Upper lobe of right lung (tissue), 1 donor: Measurements from ENCODE around the gene DMAC1. TPM values are rescaled to one million over a fixed set of nuclear protein-coding genes. Genes with fewer than 3 reads are reported as not detected.
A peak's percentile ranks its signal among the peaks of the same experiment; 100 is the strongest.

ENCODE experiments used
- ATAC-seq: fragments of 200-7000 bp; cut with Tn5 transposase; one replicate; pipeline ENCODE4 v1.9.1; 2020; ENCODE audit warnings: mild to moderate bottlenecking, moderate library complexity
- DNase-seq: peaks from one replicate; pipeline ENCODE4 v3.0.0-alpha.2; 2020
- H3K27ac ChIP-seq: fragments of 200-600 bp; one replicate; pipeline ENCODE4 v1.8.0; 2022
- H3K27me3 ChIP-seq: fragments of 200-600 bp; one replicate; pipeline ENCODE4 v1.8.0; 2022; ENCODE audit warnings: mild to moderate bottlenecking
- H3K36me3 ChIP-seq: fragments of 200-600 bp; one replicate; pipeline ENCODE4 v1.8.0; 2022
- H3K4me1 ChIP-seq: fragments of 200-600 bp; one replicate; pipeline ENCODE4 v1.8.0; 2022
- H3K4me3 ChIP-seq: fragments of 200-600 bp; one replicate; pipeline ENCODE4 v1.8.0; 2022; ENCODE audit warnings: mild to moderate bottlenecking
- H3K9me3 ChIP-seq: fragments of 200-600 bp; one replicate; pipeline ENCODE4 v1.8.0; 2022
- CTCF ChIP-seq: fragments of 200-600 bp; IDR thresholded peaks from one replicate; pipeline ENCODE4 v1.8.0; 2022; ENCODE audit warnings: antibody characterized with exemption
- intact Hi-C: fragments of 100-400 bp; cut with DNase I; formaldehyde crosslinking; loops from one replicate; pipeline ENCODE4 v1.11.0; 2022
- total RNA-seq: library from RNA; stranded (reverse); fragmentation: NEBNext Ultra II Directional; extraction: Animal tissue kit (Norgen Biotek cat#: 25700); gene quantifications from one replicate; pipeline ENCODE4 v1.2.1, GENCODE V29; 2021
- donor health status: DM: no; HTN: yes; CAD: no; lungs with severe emphysema.

DMAC1 gene
- total RNA-seq, 1 donor from 2014 or later: 36.0 TPM

DNA sequence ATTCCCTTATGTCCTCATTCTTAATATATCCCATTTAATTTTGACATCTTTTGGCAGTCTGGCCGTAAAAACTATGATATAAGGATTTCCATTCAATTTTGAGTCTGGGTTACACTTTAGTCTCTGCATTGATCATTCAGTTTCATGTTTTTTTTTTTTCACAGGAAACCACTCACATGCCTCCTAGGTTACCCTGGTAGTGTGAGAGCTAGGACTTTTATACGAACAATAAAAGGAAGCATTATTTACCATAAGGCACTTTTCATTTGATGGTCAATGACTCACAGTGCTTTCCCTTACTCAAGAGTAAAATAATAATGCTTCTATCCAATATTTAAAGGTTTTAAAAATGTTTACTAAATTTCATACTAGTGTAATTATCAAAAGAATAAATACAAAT is 16.4 kb upstream of the DMAC1 start:
- H3K9me3 ChIP-seq: no peaks in the 10 kb centered on the region
- TF ChIP-seq CTCF: no peak
- H3K27me3 ChIP-seq: no peaks in the 10 kb centered on the region
- H3K27ac ChIP-seq: no peak overlapping the region
- no peaks in the 10 kb centered on the region for H3K4me1 ChIP-seq
- intact Hi-C loops: no loop called here
- no peak overlapping the region for H3K4me3 ChIP-seq
- DNase-seq: no peak
- ATAC-seq: no peak
- H3K36me3 ChIP-seq: no peaks in the 10 kb centered on the region

DNA sequence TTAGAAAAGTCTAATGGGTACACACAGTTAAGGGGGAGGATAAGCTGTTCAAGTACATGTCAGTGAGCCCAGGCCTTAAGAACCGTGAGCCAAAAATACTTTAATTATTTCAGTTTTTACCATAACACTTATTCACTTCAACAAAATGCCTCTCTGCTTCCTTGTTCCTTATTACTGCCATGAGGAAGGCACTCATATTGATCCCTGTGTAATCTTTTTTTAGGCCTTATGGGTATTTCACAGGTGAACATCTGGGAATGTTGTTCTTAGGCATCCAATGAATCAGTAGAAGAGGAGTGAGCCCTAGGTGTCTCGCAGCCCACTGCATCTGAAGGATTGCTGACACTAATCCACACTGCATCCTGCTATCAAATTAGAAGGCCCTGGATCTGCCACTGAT is 13.5 kb upstream of the DMAC1 start:
- H3K4me1 ChIP-seq: no peaks in the 10 kb centered on the region
- H3K36me3 ChIP-seq: no peaks in the 10 kb centered on the region
- ATAC-seq: no peak
- intact Hi-C loops: no loop called here
- no peak for DNase-seq
- no peak for TF ChIP-seq CTCF
- H3K27me3 ChIP-seq: no peaks in the 10 kb centered on the region
- H3K9me3 ChIP-seq: no peaks in the 10 kb centered on the region
- no peak overlapping the region for H3K4me3 ChIP-seq
- H3K27ac ChIP-seq: no peak overlapping the region

GRCh38 chr9:7811677-7812076 is 12.1 kb upstream of the DMAC1 start:
- TF ChIP-seq CTCF: no peak
- H3K36me3 ChIP-seq: no peaks in the 10 kb centered on the region
- intact Hi-C loops: no loop called here
- ATAC-seq: no peak
- no peak overlapping the region for H3K4me3 ChIP-seq
- H3K27me3 ChIP-seq: no peaks in the 10 kb centered on the region
- no peak for DNase-seq
- H3K27ac ChIP-seq: no peak overlapping the region
- H3K4me1 ChIP-seq: no peaks in the 10 kb centered on the region
- H3K9me3 ChIP-seq: no peaks in the 10 kb centered on the region

- Histone ChIP-seq H3K27ac (no peak overlapping the region), H3K36me3 (no peaks in the 10 kb centered on the region), H3K4me1 (peaks cover 7% of the 10 kb centered on the region), H3K27me3 (no peaks in the 10 kb centered on the region), H3K9me3 (no peaks in the 10 kb centered on the region), H3K4me3 (no peak overlapping the region)
- DNase-seq (no peak), ATAC-seq (no peak)
- TF ChIP-seq CTCF: no peak
- intact Hi-C loops: no loop called here
These were observed 3.1 kb upstream of the DMAC1 start for GRCh38 chr9:7802666-7803065.

DNA sequence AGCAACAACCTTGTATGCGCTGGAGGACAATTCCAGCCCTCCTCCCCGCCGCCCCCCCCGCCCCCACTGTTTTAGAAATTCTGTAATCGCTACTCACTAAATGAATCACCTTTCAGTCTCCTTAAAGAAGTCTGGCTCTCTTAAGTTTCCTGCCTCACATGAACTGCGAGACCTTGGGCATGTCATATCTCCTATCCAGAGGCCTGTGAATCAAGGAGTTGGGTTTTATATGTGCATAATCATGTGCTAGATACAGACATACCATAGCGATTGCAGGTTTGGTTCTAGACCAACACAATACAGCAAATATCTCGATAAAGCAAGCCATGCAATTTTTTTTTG is 337 bp upstream of the DMAC1 start:
- Histone ChIP-seq H3K4me3 (peak overlapping the region; percentile 84), H3K27ac (no peak overlapping the region), H3K9me3 (no peaks in the 10 kb centered on the region), H3K27me3 (no peaks in the 10 kb centered on the region), H3K4me1 (peaks cover 7% of the 10 kb centered on the region), H3K36me3 (peaks cover 24% of the 10 kb centered on the region)
- intact Hi-C loops: no loop called here
- DNase-seq (no peak), ATAC-seq (no peak)
- TF ChIP-seq CTCF: no peak

DNA sequence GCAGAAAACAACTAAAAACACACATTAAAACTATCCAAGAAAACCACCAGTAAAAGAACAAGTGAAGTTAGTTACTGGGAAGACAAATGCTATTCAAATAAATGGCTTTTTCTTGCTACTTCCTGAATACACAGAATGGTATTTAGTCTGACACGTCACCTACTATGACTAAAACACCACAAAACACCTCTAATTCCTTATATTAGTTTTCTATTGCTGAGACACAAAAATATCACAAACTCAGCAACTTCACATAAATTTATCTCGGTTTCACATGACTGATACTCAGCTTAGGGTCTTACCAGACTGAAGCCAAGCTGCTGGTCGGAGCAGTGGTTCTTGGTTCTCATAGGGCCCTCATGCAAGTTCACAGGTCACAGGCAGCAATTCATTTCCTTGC is 5.4 kb downstream of the DMAC1 start:
- no peak for DNase-seq
- no peak for TF ChIP-seq CTCF
- intact Hi-C loops: no loop called here
- Histone ChIP-seq H3K9me3 (no peaks in the 10 kb centered on the region), H3K4me1 (peaks cover 7% of the 10 kb centered on the region), H3K27me3 (no peaks in the 10 kb centered on the region), H3K27ac (no peak overlapping the region), H3K36me3 (peaks cover 34% of the 10 kb centered on the region), H3K4me3 (no peak overlapping the region)
- ATAC-seq: no peak
